Ishikawa (cell line): ENCODE measurements around the gene PHF2.

Experiments used
- CREB1 ChIP-seq: IDR thresholded peaks from 2 replicates; pipeline ENCODE4 v1.6.1; 2012; ENCODE audit warnings: low read depth
- EGR1 ChIP-seq: IDR thresholded peaks from 2 replicates; pipeline ENCODE4 v1.6.1; 2012
- MAX ChIP-seq: IDR thresholded peaks from 2 replicates; pipeline ENCODE4 v1.6.1; 2012
- TAF1 ChIP-seq: IDR thresholded peaks from 2 replicates; pipeline ENCODE4 v1.6.1; 2012; ENCODE audit warnings: low read depth, mild to moderate bottlenecking
- YY1 ChIP-seq: IDR thresholded peaks from 2 replicates; pipeline ENCODE4 v1.6.1; 2012; ENCODE audit warnings: low read depth

GRCh38 chr9:93662016-93662638 lies 85.7 kb downstream of the PHF2 start:
- TF ChIP-seq TAF1 (no peak), MAX (no peak), YY1 (no peak), EGR1 (no peak), CREB1 (no peak)
